A549 (cell line): Measurements from ENCODE around the gene MMP24OS. TPM values are rescaled to one million over a fixed set of nuclear protein-coding genes. Genes with fewer than 3 reads are reported as not detected.

Source experiments
- ATAC-seq, 2 experiments: fragments of 200-7000 bp in 1 of 2; fragments of >200 bp in 1 of 2; cut with Nextera tagmentation in 1 of 2; cut with Tn5 transposase in 1 of 2; 3 replicates each; pipeline versions ENCODE4 v1.8.0 to v1.9.1; 2018 to 2020; ENCODE audit warnings: mild to moderate bottlenecking in 1 of 2, moderate library complexity in 1 of 2
- CTCF ChIA-PET: fragments of 300-600 bp; sonication (Branson Sonifier 250); formaldehyde crosslinking; extraction: SDS; loops from one replicate; lab custom pipeline; 2021; ENCODE audit warnings: antibody characterized with exemption, inconsistent platforms; lab: Yijun Ruan, JAX
- POLR2A ChIA-PET: fragments of 350-600 bp; formaldehyde crosslinking; extraction: SDS; loops from one replicate; lab custom pipeline; 2021; ENCODE audit warnings: antibody characterized with exemption, inconsistent platforms; lab: Yijun Ruan, JAX
- DNase-seq, 2 experiments: peaks; one replicate each; pipeline versions ENCODE4 v3.0.0 to v3.0.0-alpha.2; 2011 to 2016; ENCODE audit warnings: low read depth in 1 of 2, low spot score in 1 of 2
- FAIRE-seq: peaks from 2 replicates; lab custom pipeline; 2011; peaks lifted over from hg19 to GRCh38; lab: Jason Lieb, UNC
- H3K27ac ChIP-seq, 2 experiments: fragments of >200 bp; sonication (Bioruptor Twin); formaldehyde crosslinking; 3 replicates each; pipeline ENCODE4 v1.5.1; 2016 to 2017
- H3K4me1 ChIP-seq: fragments of >200 bp; sonication (Bioruptor Twin); formaldehyde crosslinking; 3 replicates; pipeline ENCODE4 v1.6.1; 2016
- H3K4me2 ChIP-seq: fragments of >200 bp; sonication (Bioruptor Twin); formaldehyde crosslinking; 3 replicates; pipeline ENCODE4 v1.6.1; 2016
- H3K4me3 ChIP-seq: fragments of >200 bp; sonication (Bioruptor Twin); formaldehyde crosslinking; 3 replicates; pipeline ENCODE4 v1.5.1; 2016
- H3K9me3 ChIP-seq: fragments of >200 bp; sonication (Bioruptor Twin); formaldehyde crosslinking; 3 replicates; pipeline ENCODE4 v1.6.1; 2016
- CBX2 ChIP-seq: fragments of 200-600 bp; sonication (generic); IDR thresholded peaks from 2 replicates; pipeline ENCODE4 v1.6.1; 2016; ENCODE audit warnings: low read depth, mild to moderate bottlenecking, borderline replicate concordance
- CEBPB ChIP-seq, 2 experiments: fragments of >200 bp in 1 of 2; sonication (Bioruptor Twin) in 1 of 2; formaldehyde crosslinking in 1 of 2; IDR thresholded peaks; 2 replicates each; pipeline ENCODE4 v1.6.1; 2012 to 2016
- CHD4 ChIP-seq: fragments of 200-600 bp; sonication (generic); IDR thresholded peaks from 2 replicates; pipeline ENCODE4 v1.6.1; 2016; ENCODE audit warnings: antibody characterized with exemption, mild to moderate bottlenecking, borderline replicate concordance
- FOSB ChIP-seq: fragments of 250-450 bp; sonication (Bioruptor Pico); IDR thresholded peaks from 2 replicates; pipeline ENCODE4 v1.5.0; 2020; ENCODE audit warnings: mild to moderate bottlenecking, moderate library complexity
- HDAC2 ChIP-seq: fragments of 200-600 bp; sonication (generic); IDR thresholded peaks from 2 replicates; pipeline ENCODE4 v1.6.1; 2016
- HOXB5 ChIP-seq: fragments of 250-450 bp; sonication (Bioruptor Pico); IDR thresholded peaks from 2 replicates; pipeline ENCODE4 v1.5.0; 2020; ENCODE audit warnings: mild to moderate bottlenecking, moderate library complexity
- NPAS2 ChIP-seq: fragments of 250-450 bp; sonication (Bioruptor Pico); IDR thresholded peaks from 2 replicates; pipeline ENCODE4 v1.8.0; 2022; ENCODE audit warnings: mild to moderate bottlenecking, moderate library complexity, borderline replicate concordance
- POLR2AphosphoS2 ChIP-seq: conservative IDR thresholded peaks from 2 replicates; pipeline ENCODE4 v1.6.1; 2012; ENCODE audit warnings: low read length, improper control_type of control experiment, inconsistent platforms
- RAD21 ChIP-seq, 2 experiments: fragments of >200 bp in 1 of 2; sonication (Bioruptor Twin) in 1 of 2; formaldehyde crosslinking in 1 of 2; IDR thresholded peaks in 1 of 2; conservative IDR thresholded peaks in 1 of 2; 2 replicates in 1 of 2; 3 replicates in 1 of 2; pipeline ENCODE4 v1.6.1; 2012 to 2018; ENCODE audit warnings: inconsistent platforms in 1 of 2
- RCOR1 ChIP-seq: fragments of 150-350 bp; IDR thresholded peaks from 2 replicates; pipeline ENCODE4 v1.6.1; 2014; ENCODE audit warnings: antibody characterized with exemption, low read length, low read depth
- RFX5 ChIP-seq: fragments of 450-650 bp; IDR thresholded peaks from 2 replicates; pipeline ENCODE4 v1.7.1; 2014; ENCODE audit warnings: antibody characterized with exemption, mild to moderate bottlenecking, moderate library complexity
- RNF2 ChIP-seq: fragments of 200-600 bp; sonication (generic); IDR thresholded peaks from 2 replicates; pipeline ENCODE4 v1.6.1; 2016; ENCODE audit warnings: low read depth, mild to moderate bottlenecking, antibody characterized with exemption, moderate library complexity, borderline replicate concordance
- TFCP2L1 ChIP-seq: fragments of 250-450 bp; sonication (Bioruptor Pico); IDR thresholded peaks from 2 replicates; pipeline ENCODE4 v1.5.0; 2021; ENCODE audit warnings: mild to moderate bottlenecking
- TP53 ChIP-seq: fragments of 250-450 bp; sonication (Bioruptor Pico); IDR thresholded peaks from 2 replicates; pipeline ENCODE4 v1.5.0; 2021; ENCODE audit warnings: mild to moderate bottlenecking, moderate library complexity
- ZC3H11A ChIP-seq: fragments of 450-650 bp; IDR thresholded peaks from 2 replicates; pipeline ENCODE4 v1.6.1; 2014; ENCODE audit warnings: antibody characterized with exemption, mild to moderate bottlenecking
- ZSCAN20 ChIP-seq: fragments of 250-450 bp; sonication (Bioruptor Pico); IDR thresholded peaks from 2 replicates; pipeline ENCODE4 v1.8.0; 2022; ENCODE audit warnings: mild to moderate bottlenecking, moderate library complexity
- WGBS: methylation state at CpG from one replicate; pipeline ENCODE4 v1.1.6; 2017; ENCODE audit errors: missing lambda C conversion rate; 5-methylcytosine and 5-hydroxymethylcytosine counted together
- polyA plus RNA-seq, 4 experiments: library from polyadenylated mRNA; depleted of rRNA in 3 of 4; stranded (reverse); fragments of >200 nt; fragmentation: RNase III in 1 of 4; extraction: RNeasy Plus Mini Kit Qiagen cat#74134 plus additional on column Dnase treatment in 1 of 4; gene quantifications; 2 replicates in 3 of 4; 3 replicates in 1 of 4; pipeline ENCODE4 v1.2.3, GENCODE V29; 2011 to 2017
- TF ChIP-seq, protein P1 (sequence below): IDR thresholded peaks from 2 replicates; pipeline ENCODE4 v1.6.1; 2012; ENCODE audit warnings: low read depth, borderline replicate concordance

The MMP24OS gene
- polyA plus RNA-seq, 2 of the 4 experiments (the other 2 are of a cell fraction), result 13.6 to 40.5 TPM

DNA sequence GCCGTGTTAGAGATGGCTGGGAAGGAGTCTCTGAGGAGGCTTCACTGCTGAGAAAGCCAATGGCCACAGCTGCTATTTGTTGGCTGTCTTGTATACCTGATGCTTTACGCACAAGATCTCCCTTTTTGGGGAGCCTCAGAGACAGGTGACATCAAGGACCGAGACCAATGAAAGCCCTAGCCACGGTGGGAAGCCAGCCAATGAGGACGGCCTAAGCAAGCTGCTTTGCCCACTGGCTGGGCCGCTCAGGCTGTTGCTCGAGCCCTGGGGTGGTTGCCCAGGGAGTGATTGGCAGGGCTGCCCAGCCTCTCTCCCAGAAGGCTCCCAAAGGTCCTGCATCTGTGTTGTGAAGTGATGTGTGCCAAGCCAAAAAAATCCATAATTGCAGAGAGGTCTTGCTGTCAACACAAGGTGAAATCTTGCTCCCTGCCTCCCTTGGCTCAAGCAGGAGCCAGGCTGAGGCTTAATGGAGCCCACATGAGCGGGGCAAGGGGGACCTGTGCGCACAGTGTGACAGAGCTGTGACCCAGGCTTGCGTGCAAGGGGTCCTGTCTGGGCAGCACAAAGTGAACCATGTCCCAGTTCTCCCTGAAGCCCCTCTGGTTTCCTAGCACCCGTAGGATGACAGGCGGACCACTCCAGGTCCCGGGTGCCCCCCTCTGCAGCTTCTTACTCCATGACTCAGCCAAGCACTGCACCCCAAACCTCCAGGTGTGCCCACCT, 4.3 kb downstream of the MMP24OS start:
- Histone ChIP-seq H3K27ac (peak overlapping the region in 1 of 2 experiments; percentile 28; a peak in 1 of 6 replicates), H3K4me2 (no peak overlapping the region), H3K4me1 (peaks cover 52% of the 10 kb centered on the region), H3K9me3 (no peaks in the 10 kb centered on the region), H3K4me3 (no peak overlapping the region)
- DNase-seq, result no peak
- POLR2A ChIA-PET, result interaction anchor here (0.7 kb wide), 1 partner anchor 11 kb away, joined by 3 read pairs; the partner anchor contains the start of gene EIF6
- 93% methylated on average over 13 of the region's 13 CpGs for WGBS
- no peak for ATAC-seq
- FAIRE-seq, result no peak
- no peak for TF ChIP-seq RNF2
- no peak for TF ChIP-seq CEBPB (IDR thresholded peaks at IDR 0.05)
- peak; percentile 72; the same call in 1 of the 2 replicates for TF ChIP-seq RFX5
- CTCF ChIA-PET, result interaction anchor here (1.0 to 15.8 kb wide), 9 partner anchors 10 to 399 kb away, joined by 3 to 333 read pairs (median 5); partner anchors contain the start of genes EDEM2, TRPC4AP and UQCC1

DNA sequence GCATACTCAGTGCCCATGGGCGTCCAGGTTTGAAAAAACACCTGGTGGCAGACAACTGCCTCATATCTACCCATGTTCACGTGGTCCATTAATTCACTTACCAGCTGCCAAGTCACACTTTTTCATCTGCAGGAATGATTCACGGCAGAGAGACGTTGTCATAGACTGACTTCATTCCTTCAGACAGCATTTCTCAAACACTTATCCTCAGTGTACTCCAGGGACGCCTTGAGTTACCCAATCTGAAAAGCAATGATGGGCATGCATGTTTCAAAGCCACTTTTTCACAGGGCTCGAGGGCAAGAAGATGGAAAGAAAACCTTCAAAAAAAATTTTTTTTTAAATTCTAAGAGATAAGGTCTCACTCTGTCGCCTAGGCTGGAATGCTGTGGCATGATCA, 6.0 kb downstream of the MMP24OS start:
- Histone ChIP-seq H3K9me3 (no peaks in the 10 kb centered on the region), H3K4me3 (no peak overlapping the region), H3K4me2 (no peak overlapping the region), H3K4me1 (peaks cover 64% of the 10 kb centered on the region), H3K27ac (peak overlapping the region in 1 of 2 experiments; percentile 97; a peak in 3 of 6 replicates)
- WGBS, result 66% methylated on average over 7 of the region's 7 CpGs
- ChIA-PET CTCF (interaction anchor here (0.6 to 15.8 kb wide), 5 partner anchors 12 to 177 kb away, joined by 3 to 333 read pairs (median 83); partner anchors contain the start of genes EDEM2, EIF6 and TRPC4AP), POLR2A (no interaction called here)
- TF ChIP-seq CEBPB (IDR thresholded peaks at IDR 0.05), result no peak
- no peak for TF ChIP-seq NPAS2 (CRISPR knock-in tag)
- FAIRE-seq, result no peak
- ATAC-seq, result no peak
- DNase-seq, result no peak

DNA sequence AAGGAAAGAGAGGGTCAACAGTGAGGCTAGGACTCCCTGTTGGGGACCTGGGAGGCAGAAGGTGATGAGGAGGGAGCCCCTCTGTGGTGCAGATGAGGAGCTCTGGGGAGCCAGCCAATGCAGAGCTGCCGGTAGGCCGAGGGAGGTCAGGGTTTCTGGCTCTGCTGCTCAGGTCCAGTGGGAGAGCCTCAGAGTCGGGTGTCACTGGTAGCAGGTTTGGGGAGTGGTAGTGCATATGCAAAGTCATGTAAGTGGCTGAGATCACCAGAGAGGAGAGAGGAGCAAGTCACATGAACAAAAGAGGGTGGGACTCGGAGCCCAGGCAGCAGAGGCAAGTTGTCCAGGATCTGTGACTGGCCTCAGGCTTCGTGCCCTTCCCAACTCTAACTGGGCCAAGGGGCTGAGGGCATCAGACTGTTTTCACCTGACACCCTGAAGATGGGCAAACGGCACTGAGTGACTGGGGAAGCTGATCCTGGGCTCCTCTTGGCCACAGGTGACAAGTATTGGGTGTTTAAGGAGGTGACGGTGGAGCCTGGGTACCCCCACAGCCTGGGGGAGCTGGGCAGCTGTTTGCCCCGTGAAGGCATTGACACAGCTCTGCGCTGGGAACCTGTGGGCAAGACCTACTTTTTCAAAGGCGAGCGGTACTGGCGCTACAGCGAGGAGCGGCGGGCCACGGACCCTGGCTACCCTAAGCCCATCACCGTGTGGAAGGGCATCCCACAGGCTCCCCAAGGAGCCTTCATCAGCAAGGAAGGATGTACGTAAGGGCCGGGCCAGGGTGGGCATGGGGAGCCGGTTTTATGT, 6.6 kb downstream of the MMP24OS start:
- ChIA-PET CTCF (interaction anchor here (0.6 to 15.8 kb wide), 8 partner anchors 11 to 438 kb away, joined by 3 to 333 read pairs (median 37); partner anchors contain the start of genes ACSS2, EDEM2, EIF6 and GGT7), POLR2A (no interaction called here)
- FAIRE-seq, result no peak
- ATAC-seq, result no peak
- no peak overlapping the region for H3K4me2 ChIP-seq
- H3K9me3 ChIP-seq, result no peaks in the 10 kb centered on the region
- H3K4me1 ChIP-seq, result peaks cover 64% of the 10 kb centered on the region
- TF ChIP-seq, protein P1, sequence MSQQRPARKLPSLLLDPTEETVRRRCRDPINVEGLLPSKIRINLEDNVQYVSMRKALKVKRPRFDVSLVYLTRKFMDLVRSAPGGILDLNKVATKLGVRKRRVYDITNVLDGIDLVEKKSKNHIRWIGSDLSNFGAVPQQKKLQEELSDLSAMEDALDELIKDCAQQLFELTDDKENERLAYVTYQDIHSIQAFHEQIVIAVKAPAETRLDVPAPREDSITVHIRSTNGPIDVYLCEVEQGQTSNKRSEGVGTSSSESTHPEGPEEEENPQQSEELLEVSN, result no peak
- TF ChIP-seq CBX2 (no peak), CEBPB (IDR thresholded peaks at IDR 0.05) (no peak), TFCP2L1 (no peak), TP53 (CRISPR knock-in tag) (no peak), ZSCAN20 (CRISPR knock-in tag) (no peak)
- WGBS, result 92% methylated on average over 20 of the region's 20 CpGs
- no peak for DNase-seq
- H3K27ac ChIP-seq, result peak overlapping the region; percentile 24 to 97; a peak in 3 of 6 replicates
- H3K4me3 ChIP-seq, result no peak overlapping the region

DNA sequence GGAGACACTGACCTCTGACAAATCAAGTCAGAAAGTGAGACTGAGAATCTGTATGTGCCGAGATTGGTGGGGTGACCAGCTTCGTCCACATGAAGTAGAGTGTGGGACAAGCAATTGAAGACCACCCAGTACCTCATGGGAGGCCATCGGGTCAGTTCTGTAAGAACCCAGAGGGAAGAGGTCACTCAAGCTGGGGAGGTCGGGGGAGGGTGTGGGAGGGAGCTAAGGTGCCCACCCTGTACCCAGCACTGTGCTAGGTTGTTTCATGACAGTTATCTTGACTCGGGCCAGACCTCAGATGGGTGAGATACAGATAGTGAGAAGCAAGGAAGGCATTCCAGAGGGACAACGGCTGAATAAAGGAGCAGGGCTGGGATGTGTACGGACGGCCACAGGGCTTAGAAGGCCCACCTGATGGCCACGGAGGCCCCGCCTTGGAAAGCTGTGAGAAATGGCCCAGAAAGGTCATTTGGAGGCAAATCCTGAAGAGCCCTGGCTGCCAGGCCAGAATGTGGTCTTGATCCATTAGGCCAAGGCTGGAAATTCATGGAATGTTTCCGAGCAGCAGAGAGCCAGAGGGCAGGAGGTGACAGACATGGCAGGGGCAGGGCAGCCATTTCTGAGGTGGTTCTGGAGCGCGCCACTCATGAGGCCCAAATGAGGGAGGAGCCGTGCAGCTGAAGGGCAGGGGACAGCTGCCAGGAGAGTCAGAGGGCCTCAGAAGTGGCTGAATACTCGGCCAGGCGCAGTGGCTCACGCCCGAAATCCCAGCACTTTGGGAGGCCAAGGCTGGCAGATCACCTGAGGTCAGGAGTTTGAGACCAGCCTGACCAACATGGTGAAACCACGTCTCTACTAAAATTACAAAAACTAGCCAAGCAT, 7.7 kb downstream of the MMP24OS start:
- H3K27ac ChIP-seq, result peak overlapping the region in 1 of 2 experiments; percentile 97; a peak in 5 of 6 replicates
- H3K4me3 ChIP-seq, result no peak overlapping the region
- H3K4me1 ChIP-seq, result peaks cover 64% of the 10 kb centered on the region
- 90% methylated on average over 19 of the region's 19 CpGs for WGBS
- no peaks in the 10 kb centered on the region for H3K9me3 ChIP-seq
- TF ChIP-seq HOXB5 (CRISPR knock-in tag) (no peak), NPAS2 (CRISPR knock-in tag) (no peak), CHD4 (no peak), CEBPB (IDR thresholded peaks at IDR 0.05) (no peak), RAD21 (conservative IDR thresholded peaks at IDR 0.05 in 1 of 2, IDR thresholded peaks at IDR 0.05 in 1 of 2) (no peak), CBX2 (no peak), HDAC2 (no peak), ZC3H11A (no peak), FOSB (CRISPR knock-in tag) (no peak), RFX5 (no peak), RCOR1 (no peak), POLR2AphosphoS2 (no peak)
- TF ChIP-seq, protein P1, result no peak
- TF ChIP-seq, all 56 proteins: peak for 0
- ChIA-PET CTCF (interaction anchor here (0.6 to 15.8 kb wide), 34 partner anchors 10 to 454 kb away, joined by 3 to 333 read pairs (median 6); partner anchors contain the start of genes ACSS2, EDEM2, EIF6 and GGT7), POLR2A (interaction anchor here (0.6 kb wide), 1 partner anchor 174 kb away, joined by 3 read pairs; no protein-coding TSS in a partner anchor)
- no peak for ATAC-seq
- DNase-seq, result no peak
- FAIRE-seq, result no peak
- H3K4me2 ChIP-seq, result no peak overlapping the region
